Colonic mucosa (tissue), 4 donors: Measurements from ENCODE around the gene MAGI2. TPM values are rescaled to one million over a fixed set of nuclear protein-coding genes. Genes with fewer than 3 reads are reported as not detected.

Source experiments
- DNase-seq: peaks from one replicate; pipeline ENCODE4 v3.0.0-alpha.2; 2020
- H3K27ac ChIP-seq: fragments of 200-600 bp; one replicate; pipeline ENCODE4 v1.8.0; 2021
- H3K27me3 ChIP-seq: fragments of 200-600 bp; one replicate; pipeline ENCODE4 v1.8.0; 2021
- H3K36me3 ChIP-seq: fragments of 200-600 bp; one replicate; pipeline ENCODE4 v1.8.0; 2021
- H3K4me1 ChIP-seq: fragments of 200-600 bp; one replicate; pipeline ENCODE4 v1.8.0; 2021; ENCODE audit warnings: mild to moderate bottlenecking
- H3K4me3 ChIP-seq: fragments of 200-600 bp; one replicate; pipeline ENCODE4 v1.8.0; 2021
- H3K9ac ChIP-seq, 2 donors: one replicate each; pipeline ENCODE4 v1.7.0; 2013; ENCODE audit warnings: control low read depth in 2 of 2, low read depth in 2 of 2, low read length in 2 of 2
- H3K9me3 ChIP-seq: fragments of 200-600 bp; one replicate; pipeline ENCODE4 v1.8.0; 2021
- CTCF ChIP-seq: fragments of 200-600 bp; IDR thresholded peaks from one replicate; pipeline ENCODE4 v1.8.0; 2022; ENCODE audit warnings: antibody characterized with exemption, mild to moderate bottlenecking
- intact Hi-C: fragments of 100-400 bp; cut with DNase I; formaldehyde crosslinking; loops from one replicate; pipeline ENCODE4 v1.14.1; 2022
- total RNA-seq, 2 donors: library from RNA; stranded (reverse); fragmentation: NEBNext Ultra II Directional in 1 of 2; extraction: Animal tissue kit (Norgen Biotek cat#: 25700) in 1 of 2; gene quantifications; one replicate each; pipeline ENCODE4 v1.2.1, GENCODE V29; 2021
- donor health status: healthy.
- donor health status: DM: no; HTN: no; CAD: no.
- donor health status: DM: no; HTN: no; CAD: no.

The MAGI2 gene
- total RNA-seq, 2 donors from 2014 or later: 1.1 to 2.4 TPM

GRCh38 chr7:79093421-79093820 lies 360.0 kb downstream of the MAGI2 start:
- intact Hi-C loops: no loop called here
- no peak overlapping the region for H3K4me3 ChIP-seq
- H3K27ac ChIP-seq: no peak overlapping the region
- no peaks in the 10 kb centered on the region for H3K36me3 ChIP-seq
- no peak for DNase-seq
- H3K9me3 ChIP-seq: no peaks in the 10 kb centered on the region
- no peak for TF ChIP-seq CTCF
- no peaks in the 10 kb centered on the region for H3K4me1 ChIP-seq
- H3K27me3 ChIP-seq: no peaks in the 10 kb centered on the region
- H3K9ac ChIP-seq: no peak overlapping the region

- no peaks in the 10 kb centered on the region for H3K36me3 ChIP-seq
- no peaks in the 10 kb centered on the region for H3K4me1 ChIP-seq
- no peak for TF ChIP-seq CTCF
- no peak overlapping the region for H3K9ac ChIP-seq
- no peak overlapping the region for H3K4me3 ChIP-seq
- intact Hi-C loops: no loop called here
- no peaks in the 10 kb centered on the region for H3K27me3 ChIP-seq
- no peak overlapping the region for H3K27ac ChIP-seq
- H3K9me3 ChIP-seq: no peaks in the 10 kb centered on the region
- no peak for DNase-seq
Measured at GRCh38 chr7:79091661-79092060, 361.8 kb downstream of the MAGI2 start.

- Histone ChIP-seq H3K4me1 (no peaks in the 10 kb centered on the region), H3K9me3 (no peaks in the 10 kb centered on the region), H3K36me3 (no peaks in the 10 kb centered on the region), H3K9ac (no peak overlapping the region), H3K4me3 (no peak overlapping the region), H3K27me3 (no peaks in the 10 kb centered on the region), H3K27ac (no peak overlapping the region)
- DNase-seq: no peak
- intact Hi-C loops: no loop called here
- TF ChIP-seq CTCF: no peak
Measured at GRCh38 chr7:79091011-79091410, 362.5 kb downstream of the MAGI2 start.

- intact Hi-C loops: no loop called here
- Histone ChIP-seq H3K27ac (no peak overlapping the region), H3K9ac (no peak overlapping the region), H3K27me3 (no peaks in the 10 kb centered on the region), H3K9me3 (no peaks in the 10 kb centered on the region), H3K4me3 (no peak overlapping the region), H3K4me1 (no peaks in the 10 kb centered on the region), H3K36me3 (no peaks in the 10 kb centered on the region)
- no peak for TF ChIP-seq CTCF
- DNase-seq: no peak
Measured at GRCh38 chr7:79090543-79090942, 362.9 kb downstream of the MAGI2 start.

- Histone ChIP-seq H3K4me1 (no peaks in the 10 kb centered on the region), H3K9ac (no peak overlapping the region), H3K36me3 (no peaks in the 10 kb centered on the region), H3K4me3 (no peak overlapping the region), H3K9me3 (no peaks in the 10 kb centered on the region), H3K27me3 (no peaks in the 10 kb centered on the region), H3K27ac (no peak overlapping the region)
- no peak for TF ChIP-seq CTCF
- intact Hi-C loops: no loop called here
- no peak for DNase-seq
Measured at GRCh38 chr7:79084423-79084822, 369.0 kb downstream of the MAGI2 start.
